K562 treated with DMSO at 1 percent for 24 hours (cell line): ENCODE measurements around the gene SUPT5H. TPM values are rescaled to one million over a fixed set of nuclear protein-coding genes. Genes with fewer than 3 reads are reported as not detected.

Experiments used
- total RNA-seq: library from RNA; unstranded; fragments of 300-600 nt; gene quantifications from 2 replicates; pipeline ENCODE4 v1.2.3, GENCODE V29; 2022; ENCODE audit warnings: low read depth; ENCODE audit not compliant: insufficient read depth

Gene SUPT5H
- total RNA-seq, result 124 and 137 TPM in 2 replicates

GRCh38 chr19:39445196-39446111, at the start of gene SUPT5H:
Gene SUPT5H, plus strand, starts transcription at chr19:39445582. Its CDS starts 309 bp downstream, at chr19:39445891.

DNA sequence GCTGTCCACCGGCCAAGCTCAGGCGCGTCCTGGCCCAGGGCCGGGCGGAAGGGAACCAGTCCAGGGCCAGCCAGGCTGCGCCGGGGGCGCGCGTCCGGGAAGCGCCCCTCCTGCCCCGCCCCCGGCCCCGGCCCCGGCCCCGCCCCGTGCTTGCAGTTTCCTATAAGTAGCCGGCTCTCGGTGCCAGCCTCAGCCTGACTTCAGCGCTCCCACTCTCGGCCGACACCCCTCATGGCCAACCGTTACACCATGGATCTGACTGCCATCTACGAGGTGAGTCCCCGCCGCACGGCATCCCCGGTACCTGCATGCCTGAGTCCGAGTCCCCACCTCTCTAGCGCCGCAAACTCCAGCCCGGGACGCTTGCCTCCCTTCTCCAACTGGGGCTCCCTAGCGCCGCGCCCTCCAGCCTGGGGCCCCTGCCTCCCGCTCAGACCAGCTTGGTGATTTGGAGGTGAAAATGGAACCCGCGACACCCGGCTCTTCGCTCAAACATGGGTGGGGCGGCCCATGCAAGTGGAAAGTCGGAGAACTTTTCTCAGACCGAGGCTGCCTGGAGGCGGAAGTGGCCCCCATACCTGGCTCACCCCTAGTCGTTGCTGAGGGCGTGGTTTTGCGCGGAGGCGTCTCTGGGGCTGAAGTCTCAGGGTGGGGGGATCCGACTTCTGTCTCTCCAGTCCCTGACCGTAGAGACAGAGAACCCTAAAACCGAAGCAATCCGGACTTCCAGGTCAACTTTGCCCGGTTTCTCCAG, 38.5 kb upstream of the SUPT5H start, which contains the start of gene ZFP36:
TSS of gene ZFP36 (plus strand) at position 192 of the 754 bp plus-strand sequence. CDS start at position 250, 58 bp downstream.

GRCh38 chr19:39412100-39412866, 33.1 kb upstream of the SUPT5H start, which contains the start of gene PLEKHG2:
Gene PLEKHG2, plus strand, starts transcription at chr19:39412669. Its CDS starts 1,418 bp downstream, at chr19:39414087.

GRCh38 chr19:39435499-39436349, 9.7 kb upstream of the SUPT5H start, which contains the start of gene RPS16:
Gene RPS16, minus strand, starts transcription at chr19:39435949. Its CDS starts 54 bp downstream, at chr19:39435895.

GRCh38 chr19:39480337-39481228, 35.2 kb downstream of the SUPT5H start, which contains the start of gene TIMM50:
Gene TIMM50, plus strand, starts transcription at chr19:39480838. Its CDS starts 16 bp downstream, at chr19:39480854.

DNA sequence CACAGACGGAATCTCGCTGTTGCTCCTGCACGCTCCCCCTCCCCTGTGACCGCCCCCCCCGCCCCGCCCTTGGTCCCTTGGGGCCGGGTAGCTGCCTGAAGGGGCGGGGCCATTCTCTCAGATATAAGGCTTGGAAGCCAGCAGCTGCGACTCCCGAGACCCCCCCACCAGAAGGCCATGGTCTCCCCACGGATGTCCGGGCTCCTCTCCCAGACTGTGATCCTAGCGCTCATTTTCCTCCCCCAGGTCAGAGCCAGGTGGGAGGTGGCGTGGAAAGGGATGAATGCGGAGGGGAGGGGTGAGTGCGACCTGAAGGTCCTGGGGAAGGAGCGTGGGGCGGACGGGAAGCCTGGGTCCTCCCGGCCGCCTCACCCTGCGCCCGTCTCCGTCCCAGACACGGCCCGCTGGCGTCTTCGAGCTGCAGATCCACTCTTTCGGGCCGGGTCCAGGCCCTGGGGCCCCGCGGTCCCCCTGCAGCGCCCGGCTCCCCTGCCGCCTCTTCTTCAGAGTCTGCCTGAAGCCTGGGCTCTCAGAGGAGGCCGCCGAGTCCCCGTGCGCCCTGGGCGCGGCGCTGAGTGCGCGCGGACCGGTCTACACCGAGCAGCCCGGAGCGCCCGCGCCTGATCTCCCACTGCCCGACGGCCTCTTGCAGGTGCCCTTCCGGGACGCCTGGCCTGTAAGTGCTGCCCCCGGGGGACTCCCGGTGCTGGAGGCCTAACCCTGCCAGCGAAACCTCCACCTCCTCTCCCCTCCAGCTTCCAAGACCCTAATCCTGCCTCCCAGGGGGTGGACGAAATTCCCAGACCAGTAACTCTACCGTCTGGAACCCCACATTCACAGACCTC, 53.6 kb downstream of the SUPT5H start, which contains the start of gene DLL3:
TSS of gene DLL3 (plus strand) at position 150 of the 845 bp plus-strand sequence. CDS start at position 178, 28 bp downstream.

GRCh38 chr19:39514840-39515550, 69.6 kb downstream of the SUPT5H start, which contains the start of gene SELENOV:
Gene SELENOV, plus strand, starts transcription at chr19:39515139. Its CDS starts 74 bp downstream, at chr19:39515213.

Other genes starting within 250 kb of the SUPT5H start
- gene NCCRP1, start 248.6 kb upstream of the SUPT5H start, total RNA-seq, result not detected in 2 replicates
- gene SYCN, start 241.3 kb upstream of the SUPT5H start, total RNA-seq, result not detected in 2 replicates
- not detected in 2 replicates for gene IFNL3, start 200.6 kb upstream of the SUPT5H start, total RNA-seq
- not detected in 2 replicates for gene IFNL4, start 196.7 kb upstream of the SUPT5H start, total RNA-seq
- not detected in 2 replicates for gene IFNL2, start 177.2 kb upstream of the SUPT5H start, total RNA-seq
- gene IFNL1, start 149.2 kb upstream of the SUPT5H start, total RNA-seq, result not detected in 2 replicates
- gene LRFN1, start 124.7 kb upstream of the SUPT5H start, total RNA-seq, result 10.9 TPM in 2 replicates
- 81.4 and 85.9 TPM in 2 replicates for gene GMFG, start 109.5 kb upstream of the SUPT5H start, total RNA-seq
- 170 and 208 TPM in 2 replicates for gene SAMD4B, start 103.2 kb upstream of the SUPT5H start, total RNA-seq
- gene PAF1, start 54.5 kb upstream of the SUPT5H start, total RNA-seq, result 50.1 and 61.0 TPM in 2 replicates
- 36.0 and 37.6 TPM in 2 replicates for gene MED29, start 54.2 kb upstream of the SUPT5H start, total RNA-seq
- gene ZFP36, start 38.7 kb upstream of the SUPT5H start, total RNA-seq, result 27.8 and 28.8 TPM in 2 replicates
- 10.1 and 12.5 TPM in 2 replicates for gene PLEKHG2, start 32.9 kb upstream of the SUPT5H start, total RNA-seq
- gene RPS16, start 9.6 kb upstream of the SUPT5H start, total RNA-seq, result 10,023 and 10,404 TPM in 2 replicates
- gene TIMM50, start 35.3 kb downstream of the SUPT5H start, total RNA-seq, result 110 and 117 TPM in 2 replicates
- 1.6 and 1.7 TPM in 2 replicates for gene DLL3, start 53.4 kb downstream of the SUPT5H start, total RNA-seq
- not detected in 2 replicates for gene SELENOV, start 69.6 kb downstream of the SUPT5H start, total RNA-seq
- gene EID2B, start 87.3 kb downstream of the SUPT5H start, total RNA-seq, result 8.8 and 9.2 TPM in 2 replicates
- gene EID2, start 94.6 kb downstream of the SUPT5H start, total RNA-seq, result 31.7 and 34.8 TPM in 2 replicates
- gene LGALS13, start 156.9 kb downstream of the SUPT5H start, total RNA-seq, result not detected in 2 replicates
- gene LGALS16, start 210.3 kb downstream of the SUPT5H start, total RNA-seq, result not detected in 2 replicates